Neutrophil (primary cell): Measurements from ENCODE around the gene NFRKB.
A peak's percentile ranks its signal among the peaks of the same experiment; 100 is the strongest.

Experiments used
- H3K27ac ChIP-seq: fragments of 200-600 bp; sonication (generic); 2 replicates; pipeline ENCODE4 v1.5.1; 2016; ENCODE audit warnings: mild to moderate bottlenecking, moderate library complexity
- H3K27me3 ChIP-seq: fragments of 200-600 bp; sonication (generic); 2 replicates; pipeline ENCODE4 v1.6.0; 2016; ENCODE audit warnings: mild to moderate bottlenecking
- H3K36me3 ChIP-seq: fragments of 200-600 bp; sonication (generic); 2 replicates; pipeline ENCODE4 v1.5.1; 2017
- H3K4me1 ChIP-seq, 2 experiments: fragments of 200-600 bp in 1 of 2; sonication (generic) in 1 of 2; 1 replicate in 1 of 2; 2 replicates in 1 of 2; pipeline versions ENCODE4 v1.5.1 to v1.6.1; 2013 to 2016; ENCODE audit warnings: low read depth in 1 of 2, low read length in 1 of 2, mild to moderate bottlenecking in 1 of 2, moderate library complexity in 1 of 2; ENCODE audit not compliant: control insufficient read depth in 1 of 2, insufficient read depth in 1 of 2
- H3K4me3 ChIP-seq, 2 experiments: fragments of 200-600 bp in 1 of 2; sonication (generic) in 1 of 2; 1 replicate in 1 of 2; 2 replicates in 1 of 2; pipeline ENCODE4 v1.5.1; 2013 to 2016; ENCODE audit warnings: low read depth in 1 of 2, low read length in 1 of 2, mild to moderate bottlenecking in 1 of 2, moderate library complexity in 1 of 2
- H3K9me3 ChIP-seq: fragments of 200-600 bp; sonication (generic); 2 replicates; pipeline ENCODE4 v1.5.1; 2016
- TF ChIP-seq, protein P1 (sequence below): fragments of 200-600 bp; sonication (generic); IDR thresholded peaks from 2 replicates; pipeline ENCODE4 v1.5.1; 2016; ENCODE audit warnings: antibody characterized with exemption

The NFRKB gene

DNA sequence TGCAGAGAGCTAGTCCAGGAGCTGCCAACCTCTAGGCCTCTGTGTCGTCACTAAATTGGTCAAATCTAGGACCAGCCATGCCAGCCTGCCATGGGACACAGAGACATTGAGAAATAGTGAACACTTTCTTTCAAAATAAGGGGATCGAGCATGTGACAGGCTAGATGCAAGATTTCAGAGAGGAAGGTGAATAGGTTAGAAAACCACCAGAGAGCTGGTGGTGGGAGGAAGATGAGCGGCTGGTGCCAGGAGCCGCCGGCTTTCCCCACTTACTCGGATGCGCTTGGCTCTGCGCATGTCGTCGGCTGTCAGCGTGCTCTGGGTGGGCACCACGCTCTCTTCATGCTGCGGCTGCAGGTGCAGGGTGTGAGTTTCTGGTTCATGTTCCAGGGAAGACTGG is 35.4 kb upstream of the NFRKB start:
- H3K4me3 ChIP-seq, result peak overlapping the region in 1 of 2 experiments; percentile 8
- TF ChIP-seq, protein P1, sequence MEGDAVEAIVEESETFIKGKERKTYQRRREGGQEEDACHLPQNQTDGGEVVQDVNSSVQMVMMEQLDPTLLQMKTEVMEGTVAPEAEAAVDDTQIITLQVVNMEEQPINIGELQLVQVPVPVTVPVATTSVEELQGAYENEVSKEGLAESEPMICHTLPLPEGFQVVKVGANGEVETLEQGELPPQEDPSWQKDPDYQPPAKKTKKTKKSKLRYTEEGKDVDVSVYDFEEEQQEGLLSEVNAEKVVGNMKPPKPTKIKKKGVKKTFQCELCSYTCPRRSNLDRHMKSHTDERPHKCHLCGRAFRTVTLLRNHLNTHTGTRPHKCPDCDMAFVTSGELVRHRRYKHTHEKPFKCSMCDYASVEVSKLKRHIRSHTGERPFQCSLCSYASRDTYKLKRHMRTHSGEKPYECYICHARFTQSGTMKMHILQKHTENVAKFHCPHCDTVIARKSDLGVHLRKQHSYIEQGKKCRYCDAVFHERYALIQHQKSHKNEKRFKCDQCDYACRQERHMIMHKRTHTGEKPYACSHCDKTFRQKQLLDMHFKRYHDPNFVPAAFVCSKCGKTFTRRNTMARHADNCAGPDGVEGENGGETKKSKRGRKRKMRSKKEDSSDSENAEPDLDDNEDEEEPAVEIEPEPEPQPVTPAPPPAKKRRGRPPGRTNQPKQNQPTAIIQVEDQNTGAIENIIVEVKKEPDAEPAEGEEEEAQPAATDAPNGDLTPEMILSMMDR, result no peak
- no peaks in the 10 kb centered on the region for H3K27me3 ChIP-seq
- no peaks in the 10 kb centered on the region for H3K9me3 ChIP-seq
- H3K27ac ChIP-seq, result peak overlapping the region; percentile 72
- peaks cover 13% of the 10 kb centered on the region for H3K36me3 ChIP-seq
- H3K4me1 ChIP-seq, result peaks cover 25 to 31% of the 10 kb centered on the region in 2 experiments

GRCh38 chr11:129930296-129930695 is 34.9 kb upstream of the NFRKB start:
- no peak overlapping the region for H3K4me3 ChIP-seq
- peaks cover 13% of the 10 kb centered on the region for H3K36me3 ChIP-seq
- H3K9me3 ChIP-seq, result no peaks in the 10 kb centered on the region
- H3K27ac ChIP-seq, result peak overlapping the region; percentile 72
- TF ChIP-seq, protein P1, result no peak
- H3K4me1 ChIP-seq, result peaks cover 25 to 31% of the 10 kb centered on the region in 2 experiments
- no peaks in the 10 kb centered on the region for H3K27me3 ChIP-seq

DNA sequence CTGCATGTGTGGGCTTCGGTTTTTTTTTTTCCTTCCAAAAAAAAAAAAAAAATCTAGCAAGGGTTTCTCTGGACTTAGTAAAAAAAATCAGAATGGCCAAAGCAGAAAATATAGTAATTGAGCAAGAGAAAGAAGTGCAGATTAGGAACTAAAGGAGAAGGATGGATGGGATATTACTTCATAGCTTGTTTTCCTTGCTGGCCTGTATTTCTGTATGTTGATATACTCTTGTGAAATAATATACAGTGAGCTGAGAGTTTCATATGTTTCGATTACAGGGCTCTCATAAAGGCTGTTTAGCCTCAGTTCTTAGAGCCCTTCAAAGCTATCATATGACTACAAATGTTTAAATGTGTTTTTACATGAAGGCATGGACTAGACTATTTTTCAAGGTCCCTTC is 34.3 kb upstream of the NFRKB start:
- Histone ChIP-seq H3K27ac (peak overlapping the region; percentile 72), H3K4me1 (peaks cover 25 to 31% of the 10 kb centered on the region in 2 experiments)

GRCh38 chr11:129928923-129929692 is 33.7 kb upstream of the NFRKB start:
- H3K27me3 ChIP-seq, result no peaks in the 10 kb centered on the region
- TF ChIP-seq, protein P1, result no peak
- peaks cover 15% of the 10 kb centered on the region for H3K36me3 ChIP-seq
- no peaks in the 10 kb centered on the region for H3K9me3 ChIP-seq
- H3K4me3 ChIP-seq, result no peak overlapping the region
- H3K4me1 ChIP-seq, result peaks cover 25 to 31% of the 10 kb centered on the region in 2 experiments
- H3K27ac ChIP-seq, result peak overlapping the region; percentile 72

More for the DNA sequence above, 34.3 kb upstream of the NFRKB start:
- TF ChIP-seq, protein P1, result no peak
- Histone ChIP-seq H3K27me3 (no peaks in the 10 kb centered on the region), H3K36me3 (peaks cover 17% of the 10 kb centered on the region), H3K4me3 (no peak overlapping the region), H3K9me3 (no peaks in the 10 kb centered on the region)

- H3K27me3 ChIP-seq, result no peaks in the 10 kb centered on the region
- peaks cover 0 to 5% of the 10 kb centered on the region in 2 experiments for H3K4me1 ChIP-seq
- peaks cover 25% of the 10 kb centered on the region for H3K36me3 ChIP-seq
- H3K9me3 ChIP-seq, result no peaks in the 10 kb centered on the region
- TF ChIP-seq, protein P1, result no peak
- no peak overlapping the region for H3K27ac ChIP-seq
- no peak overlapping the region for H3K4me3 ChIP-seq
Measured at GRCh38 chr11:129922674-129923073, 27.3 kb upstream of the NFRKB start.
